Pancreas (tissue), 10 donors: ENCODE results near the gene CNTN1. TPM values are rescaled to one million over a fixed set of nuclear protein-coding genes. Genes with fewer than 3 reads are reported as not detected.

ENCODE experiments used
- ATAC-seq, 4 donors: fragments of 200-7000 bp; cut with Tn5 transposase; one replicate each; pipeline versions ENCODE4 v1.8.0 to v1.9.1; 2020; ENCODE audit warnings: mild to moderate bottlenecking in 4 of 4, moderate library complexity in 4 of 4
- DNase-seq, 6 donors: peaks; one replicate each; pipeline ENCODE4 v3.0.0-alpha.2; 2020
- FAIRE-seq: peaks from 2 replicates; lab custom pipeline; 2012; peaks lifted over from hg19 to GRCh38; lab: Jason Lieb, UNC
- H3K27ac ChIP-seq, 4 donors: fragments of 200-600 bp; sonication (generic); 1 replicate in 3 of 4; 2 replicates in 1 of 4; pipeline versions ENCODE4 v1.5.0 to v1.8.0; 2020
- H3K27me3 ChIP-seq, 4 donors: fragments of 200-600 bp; one replicate each; pipeline ENCODE4 v1.8.0; 2021
- H3K36me3 ChIP-seq, 3 donors: fragments of 200-600 bp; sonication (generic) in 1 of 3; one replicate each; pipeline versions ENCODE4 v1.5.0 to v1.8.0; 2020 to 2021
- H3K4me1 ChIP-seq, 3 donors: fragments of 200-600 bp; one replicate each; pipeline ENCODE4 v1.8.0; 2021
- H3K4me3 ChIP-seq, 4 donors: fragments of 200-600 bp; sonication (generic) in 2 of 4; one replicate each; pipeline versions ENCODE4 v1.5.0 to v1.8.0; 2020 to 2021
- H3K9me3 ChIP-seq, 4 donors: fragments of 200-600 bp; one replicate each; pipeline ENCODE4 v1.8.0; 2021
- WGBS, 2 donors: extraction: QIAGEN DNeasy Blood & Tissue Kit; methylation state at CpG; one replicate each; pipeline ENCODE4 v1.1.7; 2013; 5-methylcytosine and 5-hydroxymethylcytosine counted together
- intact Hi-C, 3 donors: fragments of 100-400 bp; cut with DNase I; formaldehyde crosslinking; loops; one replicate each; pipeline versions ENCODE4 v1.11.1 to v1.14.2; 2022
- polyA plus RNA-seq, 2 donors: library from polyadenylated mRNA; stranded (reverse); fragments of 200-250 nt; gene quantifications; one replicate each; pipeline ENCODE4 v1.2.3, GENCODE V29; 2013
- total RNA-seq, 6 donors: library from RNA; stranded (reverse); fragmentation: NEBNext Ultra II Directional in 4 of 6; extraction: Animal tissue kit (Norgen Biotek cat#: 25700) in 4 of 6; gene quantifications; one replicate each; pipeline versions ENCODE4 v1.2.1 to v1.2.4, GENCODE V29; 2021 to 2023
- TF ChIP-seq, protein P1 (sequence below), 4 donors: fragments of 200-600 bp; sonication (generic) in 3 of 4; IDR thresholded peaks; one replicate each; pipeline versions ENCODE4 v1.5.0 to v1.8.0; 2021; ENCODE audit warnings: antibody characterized with exemption in 4 of 4
- donor health status: healthy with polysubstance abuse.
- donor health status: DM: no; HTN: no; CAD: no; lungs with moderate emphysema.
- donor health status: DM: no; HTN: no; CAD: no.
- donor health status: control.
- donor health status: control.
- donor health status: Bipolar disorder and iron deficiency.
- donor health status: DM: yes; HTN: yes; CAD: no.
- donor health status: DM: no; HTN: no; CAD: no.
- donor health status: DM: no; HTN: no; CAD: no.
- donor health status: DM: yes; HTN: yes; CAD: no.

CNTN1 gene
- total and polyA plus RNA-seq, 8 donors = 1.4 to 13.9 (median 4.6) TPM

DNA sequence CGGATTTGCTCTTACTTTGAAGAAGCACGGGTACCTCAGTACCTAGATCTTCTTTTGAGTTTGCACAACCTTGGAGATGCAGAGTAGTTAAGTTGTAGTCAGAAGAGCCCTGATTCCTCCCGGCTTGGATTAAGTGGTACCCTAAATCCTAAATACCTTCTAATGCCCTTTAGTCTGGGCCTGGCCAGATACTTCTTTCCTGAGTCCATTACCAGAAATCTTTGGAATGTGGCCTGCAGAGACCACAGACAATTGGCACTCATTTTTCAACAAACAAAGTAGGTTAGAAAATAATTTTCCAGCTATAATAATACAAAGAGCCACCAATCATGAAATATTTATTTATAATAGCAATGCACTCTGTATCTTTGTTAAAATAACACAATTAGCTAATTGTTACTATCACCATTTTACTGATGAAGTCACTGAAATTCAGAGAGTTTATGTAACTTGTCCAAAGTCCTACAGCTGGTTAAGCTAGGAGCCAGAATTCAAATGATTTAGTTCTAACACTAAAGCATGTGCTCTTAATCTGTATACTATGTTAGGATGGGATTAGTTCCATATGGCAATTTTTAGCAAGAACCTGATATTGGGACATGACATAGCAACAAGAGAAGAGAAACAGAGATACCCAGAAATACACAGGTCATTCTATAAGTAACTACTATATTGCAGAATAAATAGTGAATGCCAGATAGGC is 363.8 kb downstream of the CNTN1 start:
- TF ChIP-seq, protein P1, sequence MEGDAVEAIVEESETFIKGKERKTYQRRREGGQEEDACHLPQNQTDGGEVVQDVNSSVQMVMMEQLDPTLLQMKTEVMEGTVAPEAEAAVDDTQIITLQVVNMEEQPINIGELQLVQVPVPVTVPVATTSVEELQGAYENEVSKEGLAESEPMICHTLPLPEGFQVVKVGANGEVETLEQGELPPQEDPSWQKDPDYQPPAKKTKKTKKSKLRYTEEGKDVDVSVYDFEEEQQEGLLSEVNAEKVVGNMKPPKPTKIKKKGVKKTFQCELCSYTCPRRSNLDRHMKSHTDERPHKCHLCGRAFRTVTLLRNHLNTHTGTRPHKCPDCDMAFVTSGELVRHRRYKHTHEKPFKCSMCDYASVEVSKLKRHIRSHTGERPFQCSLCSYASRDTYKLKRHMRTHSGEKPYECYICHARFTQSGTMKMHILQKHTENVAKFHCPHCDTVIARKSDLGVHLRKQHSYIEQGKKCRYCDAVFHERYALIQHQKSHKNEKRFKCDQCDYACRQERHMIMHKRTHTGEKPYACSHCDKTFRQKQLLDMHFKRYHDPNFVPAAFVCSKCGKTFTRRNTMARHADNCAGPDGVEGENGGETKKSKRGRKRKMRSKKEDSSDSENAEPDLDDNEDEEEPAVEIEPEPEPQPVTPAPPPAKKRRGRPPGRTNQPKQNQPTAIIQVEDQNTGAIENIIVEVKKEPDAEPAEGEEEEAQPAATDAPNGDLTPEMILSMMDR (IDR thresholded peaks at IDR 0.05) = no peak
- FAIRE-seq = no peak
- WGBS, 2 donors = 39 to 45% methylated on average over 3 of the region's 3 CpGs
- intact Hi-C loops = no loop called here
- ATAC-seq = no peak
- Histone ChIP-seq H3K9me3 (no peaks in the 10 kb centered on the region), H3K27me3 (no peaks in the 10 kb centered on the region), H3K4me1 (no peaks in the 10 kb centered on the region), H3K36me3 (no peaks in the 10 kb centered on the region), H3K27ac (no peak overlapping the region), H3K4me3 (no peak overlapping the region)
- DNase-seq = no peak

DNA sequence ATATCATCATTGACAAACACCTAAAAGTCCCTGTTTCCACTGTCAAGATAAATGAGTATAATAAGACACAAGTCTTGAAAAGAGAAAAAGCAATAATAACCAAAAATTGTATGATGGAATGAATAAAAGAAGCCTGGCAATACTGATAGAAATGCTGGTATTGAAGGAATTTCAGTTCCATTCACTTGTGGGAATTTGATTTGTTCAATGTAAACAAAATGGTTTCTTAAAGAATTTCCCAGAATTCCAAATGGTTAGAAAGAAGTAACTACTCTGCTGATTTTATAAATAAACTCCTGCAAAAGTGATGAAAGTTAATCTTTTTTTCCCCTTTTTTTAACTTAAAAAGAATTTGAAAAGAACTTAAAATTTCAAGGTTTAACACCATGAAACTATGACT is 366.0 kb downstream of the CNTN1 start:
- Histone ChIP-seq H3K4me3 (no peak overlapping the region), H3K36me3 (no peaks in the 10 kb centered on the region), H3K9me3 (no peaks in the 10 kb centered on the region), H3K27me3 (no peaks in the 10 kb centered on the region), H3K4me1 (no peaks in the 10 kb centered on the region), H3K27ac (no peak overlapping the region)
- ATAC-seq (no peak), FAIRE-seq (no peak), DNase-seq (no peak)
- intact Hi-C loops = no loop called here
- TF ChIP-seq, protein P1 (IDR thresholded peaks at IDR 0.05) = no peak

DNA sequence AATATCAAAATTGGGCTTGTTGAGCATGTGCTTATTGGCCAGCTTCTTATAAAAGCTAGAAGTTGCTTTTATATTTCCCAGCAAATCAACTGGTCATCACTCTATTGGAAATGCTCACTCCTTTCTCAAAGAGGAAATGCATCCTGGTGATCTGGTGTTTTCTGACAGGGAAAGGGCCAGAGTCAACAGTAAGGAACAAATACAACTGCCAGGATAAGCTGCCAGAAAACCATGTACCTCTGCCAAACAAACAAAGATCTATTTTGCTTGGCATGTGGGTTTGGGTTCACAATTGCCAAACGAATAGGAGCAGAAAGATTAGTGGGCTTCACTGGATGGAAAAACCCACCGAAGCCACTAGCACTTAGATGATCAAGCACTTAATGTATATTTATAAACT is 369.0 kb downstream of the CNTN1 start:
- intact Hi-C loops = no loop called here
- TF ChIP-seq, protein P1 (IDR thresholded peaks at IDR 0.05) = no peak
- no peak overlapping the region for H3K4me3 ChIP-seq
- no peaks in the 10 kb centered on the region for H3K27me3 ChIP-seq
- H3K27ac ChIP-seq = no peak overlapping the region
- DNase-seq (no peak), ATAC-seq (peak in 1 of 4 donors; percentile 44), FAIRE-seq (no peak)
- H3K4me1 ChIP-seq = no peaks in the 10 kb centered on the region
- no peaks in the 10 kb centered on the region for H3K9me3 ChIP-seq
- no peaks in the 10 kb centered on the region for H3K36me3 ChIP-seq
- 26 to 51% methylated on average over 2 of the region's 2 CpGs for WGBS, 2 donors

DNA sequence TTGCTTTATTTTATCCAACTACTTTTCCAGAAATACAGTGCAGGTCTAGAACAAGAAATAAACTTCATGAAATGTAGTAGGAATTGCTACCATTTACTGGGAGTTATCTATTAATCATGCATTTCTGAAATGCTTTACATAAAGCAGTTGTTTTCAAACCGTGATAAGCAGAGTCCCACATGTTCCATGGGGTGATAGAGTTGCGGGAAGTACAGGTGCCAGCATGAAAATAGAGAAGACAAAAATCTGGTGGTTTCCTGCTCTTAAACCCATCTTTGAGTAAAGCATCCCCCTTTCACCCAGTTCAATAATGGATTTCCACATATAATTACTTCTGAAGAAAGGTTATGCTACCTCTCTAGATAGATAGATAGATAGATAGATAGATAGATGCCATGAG is 372.2 kb downstream of the CNTN1 start:
- intact Hi-C loops = no loop called here
- WGBS, 2 donors = 43 to 46% methylated on average over 2 of the region's 2 CpGs
- FAIRE-seq (no peak), ATAC-seq (no peak), DNase-seq (no peak)
- Histone ChIP-seq H3K27me3 (no peaks in the 10 kb centered on the region), H3K4me1 (no peaks in the 10 kb centered on the region), H3K9me3 (no peaks in the 10 kb centered on the region), H3K4me3 (no peak overlapping the region), H3K36me3 (no peaks in the 10 kb centered on the region), H3K27ac (no peak overlapping the region)
- TF ChIP-seq, protein P1 (IDR thresholded peaks at IDR 0.05) = no peak

DNA sequence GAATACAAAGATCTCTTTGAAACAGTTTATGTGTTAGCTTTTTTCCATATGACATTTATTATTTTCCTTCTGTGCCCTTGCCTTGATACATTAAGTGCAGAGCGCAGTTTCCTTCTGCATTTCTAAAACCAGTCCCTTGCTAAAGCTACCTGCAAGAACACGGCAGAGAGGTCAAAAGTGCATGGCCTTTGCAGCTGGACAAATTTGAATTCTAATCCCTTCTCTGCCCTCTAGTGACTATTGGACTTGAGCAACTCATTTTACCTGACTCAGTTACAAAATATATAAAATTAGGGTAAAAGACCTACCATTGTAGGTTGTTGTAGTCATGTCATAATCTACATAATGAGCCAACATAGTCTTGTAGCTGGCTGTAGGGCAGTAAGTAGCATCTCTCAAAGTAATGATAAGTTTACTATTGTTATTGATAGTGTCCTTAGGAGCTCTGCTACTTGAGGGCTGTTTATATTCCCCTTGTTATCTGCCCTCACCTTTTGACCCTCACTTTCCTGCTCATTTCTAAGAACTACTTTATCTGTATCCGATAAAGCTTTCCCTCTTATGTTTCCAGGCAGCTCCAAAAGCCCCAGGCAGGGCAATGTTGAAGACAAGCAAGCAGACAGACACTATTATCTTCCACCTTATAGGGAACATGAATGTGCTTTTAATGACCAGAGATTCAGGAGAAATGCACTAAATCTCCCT is 375.9 kb downstream of the CNTN1 start:
- FAIRE-seq (no peak), DNase-seq (no peak), ATAC-seq (no peak)
- Histone ChIP-seq H3K27me3 (no peaks in the 10 kb centered on the region), H3K27ac (no peak overlapping the region), H3K4me3 (no peak overlapping the region), H3K36me3 (no peaks in the 10 kb centered on the region), H3K9me3 (no peaks in the 10 kb centered on the region), H3K4me1 (no peaks in the 10 kb centered on the region)
- TF ChIP-seq, protein P1 (IDR thresholded peaks at IDR 0.05) = no peak
- intact Hi-C loops = no loop called here
- WGBS, 2 donors = 20 to 21% methylated on average over 3 of the region's 3 CpGs
